IMR-90 (cell line): ENCODE data around the gene CNKSR3. TPM values are rescaled to one million over a fixed set of nuclear protein-coding genes. Genes with fewer than 3 reads are reported as not detected.

Source experiments
- ATAC-seq: fragments of 200-7000 bp; cut with Tn5 transposase; 2 replicates; pipeline ENCODE4 v1.9.1; 2020; ENCODE audit warnings: low read depth, mild to moderate bottlenecking, moderate library complexity
- BruUV-seq: library from RNA; stranded (reverse); fragments of 400-500 nt; replicated peaks from 2 replicates; lab custom pipeline; 2021; lab: Mats Ljungman, UMichigan
- CTCF ChIA-PET: fragments of 300-600 bp; formaldehyde crosslinking; extraction: SDS; loops from one replicate; lab custom pipeline; 2021; ENCODE audit warnings: antibody characterized with exemption; lab: Yijun Ruan, JAX
- POLR2A ChIA-PET: fragments of 300-600 bp; sonication (Branson Sonifier 250); formaldehyde crosslinking; loops from one replicate; lab custom pipeline; 2022; ENCODE audit warnings: antibody characterized with exemption; ENCODE audit not compliant: unreplicated experiment; lab: Charles Lee
- DNase-seq: peaks from one replicate; pipeline ENCODE4 v3.0.0; 2013
- H2AFZ ChIP-seq: replicated peaks from 2 replicates; pipeline ENCODE3; 2013; ENCODE audit warnings: low read length, mild to moderate bottlenecking; ENCODE audit not compliant: poor library complexity
- H2AK5ac ChIP-seq: 2 replicates; pipeline ENCODE4 v1.6.1; 2013; ENCODE audit warnings: low read depth, low read length, inconsistent platforms
- H2AK9ac ChIP-seq: replicated peaks from 2 replicates; pipeline ENCODE3; 2013; ENCODE audit warnings: mild to moderate bottlenecking, low read depth, low read length, moderate library complexity; ENCODE audit not compliant: poor library complexity
- H2BK120ac ChIP-seq: 2 replicates; pipeline ENCODE4 v1.6.1; 2013; ENCODE audit warnings: low read depth, low read length, inconsistent platforms
- H2BK15ac ChIP-seq: 3 replicates; pipeline ENCODE4 v1.6.1; 2013; ENCODE audit warnings: low read depth, low read length, inconsistent platforms
- H2BK20ac ChIP-seq: 2 replicates; pipeline ENCODE4 v1.6.1; 2013; ENCODE audit warnings: low read depth, mild to moderate bottlenecking, inconsistent platforms, low read length, moderate library complexity
- H2BK5ac ChIP-seq: 2 replicates; pipeline ENCODE4 v1.6.1; 2013; ENCODE audit warnings: mild to moderate bottlenecking, low read depth, low read length, inconsistent platforms; ENCODE audit not compliant: poor library complexity, severe bottlenecking
- H3K14ac ChIP-seq: replicated peaks from 2 replicates; pipeline ENCODE4 v1.6.1; 2013; ENCODE audit warnings: low read depth, low read length, inconsistent platforms
- H3K18ac ChIP-seq: 2 replicates; pipeline ENCODE4 v1.6.1; 2013; ENCODE audit warnings: low read depth, low read length, control low read depth
- H3K23ac ChIP-seq: 2 replicates; pipeline ENCODE4 v1.6.1; 2013; ENCODE audit warnings: low read depth, low read length, inconsistent platforms
- H3K27ac ChIP-seq: 2 replicates; pipeline ENCODE4 v1.5.1; 2013; ENCODE audit warnings: mild to moderate bottlenecking, control low read depth, low read length; ENCODE audit not compliant: insufficient read depth
- H3K27me3 ChIP-seq: 2 replicates; pipeline ENCODE4 v1.6.1; 2013; ENCODE audit warnings: low read length; ENCODE audit not compliant: control insufficient read depth, insufficient read depth
- H3K36me3 ChIP-seq: 2 replicates; pipeline ENCODE4 v1.6.1; 2013; ENCODE audit warnings: low read length, mixed read lengths; ENCODE audit not compliant: control insufficient read depth, insufficient read depth
- H3K4ac ChIP-seq: 2 replicates; pipeline ENCODE4 v1.6.1; 2013; ENCODE audit warnings: low read depth, low read length, inconsistent platforms
- H3K4me1 ChIP-seq: 2 replicates; pipeline ENCODE4 v1.6.1; 2013; ENCODE audit warnings: low read length, mixed read lengths; ENCODE audit not compliant: control insufficient read depth, insufficient read depth
- H3K4me2 ChIP-seq: 2 replicates; pipeline ENCODE4 v1.6.1; 2013; ENCODE audit warnings: low read depth, mild to moderate bottlenecking, control low read depth, low read length, moderate library complexity
- H3K4me3 ChIP-seq: 2 replicates; pipeline ENCODE4 v1.5.1; 2013; ENCODE audit warnings: low read depth, mild to moderate bottlenecking, control low read depth, low read length, moderate library complexity; ENCODE audit not compliant: insufficient read depth
- H3K56ac ChIP-seq: 2 replicates; pipeline ENCODE4 v1.6.1; 2013; ENCODE audit warnings: low read length, inconsistent platforms; ENCODE audit not compliant: insufficient read depth; ENCODE audit errors: extremely low read depth
- H3K79me1 ChIP-seq, 2 experiments: 2 replicates each; pipeline ENCODE4 v1.6.1; 2013; ENCODE audit warnings: low read length in 2 of 2, inconsistent platforms in 1 of 2, low read depth in 1 of 2
- H3K9ac ChIP-seq: 2 replicates; pipeline ENCODE4 v1.6.1; 2013; ENCODE audit warnings: low read depth, low read length, control low read depth
- H3K9me1 ChIP-seq: 2 replicates; pipeline ENCODE4 v1.6.1; 2013; ENCODE audit warnings: low read length, inconsistent platforms; ENCODE audit not compliant: insufficient read depth
- H3K9me3 ChIP-seq: 2 replicates; pipeline ENCODE4 v1.6.1; 2013; ENCODE audit warnings: low read length; ENCODE audit not compliant: control insufficient read depth, insufficient read depth
- H4K20me1 ChIP-seq: 2 replicates; pipeline ENCODE4 v1.6.1; 2013; ENCODE audit warnings: low read length, inconsistent platforms; ENCODE audit not compliant: insufficient read depth
- H4K5ac ChIP-seq: 2 replicates; pipeline ENCODE4 v1.6.1; 2013; ENCODE audit warnings: mild to moderate bottlenecking, low read depth, low read length, control low read depth
- H4K8ac ChIP-seq, 2 experiments: 2 replicates each; pipeline ENCODE4 v1.6.1; 2013; ENCODE audit warnings: low read depth in 2 of 2, low read length in 2 of 2, control low read depth in 1 of 2, inconsistent platforms in 1 of 2
- H4K91ac ChIP-seq: 2 replicates; pipeline ENCODE4 v1.6.1; 2013; ENCODE audit warnings: low read depth, low read length, inconsistent platforms; ENCODE audit not compliant: insufficient read depth
- BHLHE40 ChIP-seq: fragments of 150-350 bp; IDR thresholded peaks from 2 replicates; pipeline ENCODE4 v1.6.1; 2016; ENCODE audit warnings: mild to moderate bottlenecking, low read depth, low read length
- CEBPB ChIP-seq: IDR thresholded peaks from 2 replicates; pipeline ENCODE4 v1.6.1; 2012; ENCODE audit warnings: low read depth, low read length, improper control_type of control experiment
- CHD1 ChIP-seq: IDR thresholded peaks from 2 replicates; pipeline ENCODE4 v1.6.1; 2012; ENCODE audit warnings: low read depth, low read length, improper control_type of control experiment
- MAFK ChIP-seq: IDR thresholded peaks from 2 replicates; pipeline ENCODE4 v1.6.1; 2012; ENCODE audit warnings: low read depth, low read length, improper control_type of control experiment
- MAZ ChIP-seq: IDR thresholded peaks from 2 replicates; pipeline ENCODE4 v1.6.1; 2012; ENCODE audit warnings: low read depth, mild to moderate bottlenecking, low read length, improper control_type of control experiment, moderate library complexity, borderline replicate concordance
- NFE2L2 ChIP-seq: fragments of 150-350 bp; IDR thresholded peaks from 2 replicates; pipeline ENCODE4 v1.6.1; 2016; ENCODE audit warnings: low read depth, mild to moderate bottlenecking, low read length
- POLR2A ChIP-seq: IDR thresholded peaks from 2 replicates; pipeline ENCODE4 v1.6.1; 2012; ENCODE audit warnings: mild to moderate bottlenecking, low read depth, low read length
- RAD21 ChIP-seq: IDR thresholded peaks from 2 replicates; pipeline ENCODE4 v1.6.1; 2012; ENCODE audit warnings: low read length, improper control_type of control experiment
- RCOR1 ChIP-seq: IDR thresholded peaks from 2 replicates; pipeline ENCODE4 v1.6.1; 2012; ENCODE audit warnings: mild to moderate bottlenecking, low read length, improper control_type of control experiment; ENCODE audit not compliant: insufficient replicate concordance
- RFX5 ChIP-seq: IDR thresholded peaks from 2 replicates; pipeline ENCODE4 v1.8.0; 2012; ENCODE audit warnings: low read depth, mild to moderate bottlenecking, low read length, moderate library complexity
- SMC3 ChIP-seq: fragments of 150-350 bp; IDR thresholded peaks from 2 replicates; pipeline ENCODE4 v1.6.1; 2016; ENCODE audit warnings: low read depth, mild to moderate bottlenecking, antibody characterized with exemption, low read length, moderate library complexity
- dilution Hi-C: fragments of 300-500 bp; cut with HindIII; formaldehyde crosslinking; loops from one replicate; pipeline ENCODE4 v1.14.3; 2018; ENCODE audit warnings: low sequenced_read_pairs; ENCODE audit not compliant: unreplicated experiment
- in situ Hi-C: fragments of 300-500 bp; cut with MboI; formaldehyde crosslinking; loops from 3 replicates; pipeline ENCODE4 v1.14.3; 2019; ENCODE audit warnings: low sequenced_read_pairs, inconsistent platforms, mixed read lengths
- intact Hi-C: fragments of 100-400 bp; cut with micrococcal nuclease; formaldehyde crosslinking; loops from 2 replicates; pipeline ENCODE4 v1.10.0; 2022
- polyA plus RNA-seq, 3 experiments: library from polyadenylated mRNA; depleted of rRNA; stranded (reverse); fragments of >200 nt; gene quantifications; 2 replicates each; pipeline ENCODE4 v1.2.3, GENCODE V29; 2012; ENCODE audit warnings: low replicate concordance in 1 of 3
- total RNA-seq: library from RNA; depleted of rRNA; stranded (reverse); fragments of >200 nt; gene quantifications from 2 replicates; pipeline ENCODE4 v1.2.3, GENCODE V29; 2012
- TF ChIP-seq, protein P1 (sequence below): conservative IDR thresholded peaks from 2 replicates; pipeline ENCODE4 v1.5.1; 2012; ENCODE audit warnings: mild to moderate bottlenecking, low read depth, low read length, improper control_type of control experiment
- TF ChIP-seq, protein P2 (sequence below): fragments of 150-350 bp; IDR thresholded peaks from 2 replicates; pipeline ENCODE4 v1.6.1; 2016; ENCODE audit warnings: low read depth, mild to moderate bottlenecking, low read length, moderate library complexity, borderline replicate concordance

The CNKSR3 gene
- total and polyA plus RNA-seq, 2 of the 4 experiments (the other 2 are of a cell fraction): 6.7 to 15.8 TPM

DNA sequence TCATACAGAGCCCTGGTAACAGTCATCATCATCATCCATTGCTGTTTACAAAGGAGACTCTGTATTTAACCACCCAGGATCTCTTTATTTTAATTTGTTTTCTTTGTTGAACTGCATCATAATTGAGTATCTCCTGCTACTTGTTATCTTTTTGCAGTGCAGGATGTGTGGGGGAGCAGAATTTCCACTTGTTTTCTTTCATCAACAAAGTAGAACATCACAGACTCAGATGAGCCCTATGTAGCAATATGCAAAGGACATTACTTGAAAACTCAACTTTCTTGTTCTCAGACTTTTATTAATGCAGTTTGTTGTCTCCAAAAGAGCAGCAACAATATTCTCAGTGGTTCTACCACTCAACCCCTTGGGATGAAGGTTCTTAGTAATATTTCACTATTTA lies 115.2 kb downstream of the CNKSR3 start:
- intact Hi-C loops (no loop called here), dilution Hi-C loops (no loop called here), in situ Hi-C loops (no loop called here)
- H3K18ac ChIP-seq: no peak overlapping the region
- peaks cover 0 to 6% of the 10 kb centered on the region in 2 experiments; a peak in 1 of 4 replicates for H3K79me1 ChIP-seq
- no peak overlapping the region for H3K27ac ChIP-seq
- BruUV-seq: no TSS peak
- no peak overlapping the region for H3K4ac ChIP-seq
- H2AK9ac ChIP-seq: no peak overlapping the region
- DNase-seq: no peak
- no peak overlapping the region for H2BK5ac ChIP-seq
- H3K4me2 ChIP-seq: no peak overlapping the region
- H2AFZ ChIP-seq: no peak overlapping the region
- no peak overlapping the region for H3K14ac ChIP-seq
- POLR2A ChIA-PET: no interaction called here
- H3K56ac ChIP-seq: no peak overlapping the region
- no peak overlapping the region for H2BK120ac ChIP-seq
- no peak overlapping the region for H2AK5ac ChIP-seq
- H2BK20ac ChIP-seq: no peak overlapping the region
- H4K91ac ChIP-seq: no peak overlapping the region
- no peak overlapping the region for H4K8ac ChIP-seq
- no peaks in the 10 kb centered on the region for H3K27me3 ChIP-seq
- no peak overlapping the region for H2BK15ac ChIP-seq
- no peak for ATAC-seq
- CTCF ChIA-PET: no interaction called here
- peaks cover 3% of the 10 kb centered on the region for H3K36me3 ChIP-seq
- H3K23ac ChIP-seq: no peak overlapping the region
- no peak overlapping the region for H3K4me3 ChIP-seq
- no peak overlapping the region for H4K5ac ChIP-seq
- H3K4me1 ChIP-seq: peaks cover 4% of the 10 kb centered on the region
- TF ChIP-seq NFE2L2: no peak
- TF ChIP-seq, protein P1, sequence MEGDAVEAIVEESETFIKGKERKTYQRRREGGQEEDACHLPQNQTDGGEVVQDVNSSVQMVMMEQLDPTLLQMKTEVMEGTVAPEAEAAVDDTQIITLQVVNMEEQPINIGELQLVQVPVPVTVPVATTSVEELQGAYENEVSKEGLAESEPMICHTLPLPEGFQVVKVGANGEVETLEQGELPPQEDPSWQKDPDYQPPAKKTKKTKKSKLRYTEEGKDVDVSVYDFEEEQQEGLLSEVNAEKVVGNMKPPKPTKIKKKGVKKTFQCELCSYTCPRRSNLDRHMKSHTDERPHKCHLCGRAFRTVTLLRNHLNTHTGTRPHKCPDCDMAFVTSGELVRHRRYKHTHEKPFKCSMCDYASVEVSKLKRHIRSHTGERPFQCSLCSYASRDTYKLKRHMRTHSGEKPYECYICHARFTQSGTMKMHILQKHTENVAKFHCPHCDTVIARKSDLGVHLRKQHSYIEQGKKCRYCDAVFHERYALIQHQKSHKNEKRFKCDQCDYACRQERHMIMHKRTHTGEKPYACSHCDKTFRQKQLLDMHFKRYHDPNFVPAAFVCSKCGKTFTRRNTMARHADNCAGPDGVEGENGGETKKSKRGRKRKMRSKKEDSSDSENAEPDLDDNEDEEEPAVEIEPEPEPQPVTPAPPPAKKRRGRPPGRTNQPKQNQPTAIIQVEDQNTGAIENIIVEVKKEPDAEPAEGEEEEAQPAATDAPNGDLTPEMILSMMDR: no peak
- no peak for TF ChIP-seq CHD1
- no peak for TF ChIP-seq RAD21
- no peak for TF ChIP-seq MAFK
- no peak for TF ChIP-seq MAZ
- TF ChIP-seq SMC3: no peak
- TF ChIP-seq, protein P2, sequence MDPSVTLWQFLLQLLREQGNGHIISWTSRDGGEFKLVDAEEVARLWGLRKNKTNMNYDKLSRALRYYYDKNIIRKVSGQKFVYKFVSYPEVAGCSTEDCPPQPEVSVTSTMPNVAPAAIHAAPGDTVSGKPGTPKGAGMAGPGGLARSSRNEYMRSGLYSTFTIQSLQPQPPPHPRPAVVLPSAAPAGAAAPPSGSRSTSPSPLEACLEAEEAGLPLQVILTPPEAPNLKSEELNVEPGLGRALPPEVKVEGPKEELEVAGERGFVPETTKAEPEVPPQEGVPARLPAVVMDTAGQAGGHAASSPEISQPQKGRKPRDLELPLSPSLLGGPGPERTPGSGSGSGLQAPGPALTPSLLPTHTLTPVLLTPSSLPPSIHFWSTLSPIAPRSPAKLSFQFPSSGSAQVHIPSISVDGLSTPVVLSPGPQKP: no peak
- TF ChIP-seq POLR2A: no peak
- no peak for TF ChIP-seq BHLHE40
- TF ChIP-seq RFX5: no peak
- no peak for TF ChIP-seq CEBPB
- no peak for TF ChIP-seq RCOR1
- peaks cover 15% of the 10 kb centered on the region; the same call in 1 of the 2 replicates for H3K9me1 ChIP-seq
- no peaks in the 10 kb centered on the region for H4K20me1 ChIP-seq
- H3K9ac ChIP-seq: no peak overlapping the region
- H3K9me3 ChIP-seq: no peaks in the 10 kb centered on the region
